ENCODE results near the gene GSAP.
A peak's percentile ranks its signal among the peaks of the same experiment; 100 is the strongest.

The GSAP gene

GRCh38 chr7:77331938-77332695 lies 84.0 kb downstream of the GSAP start:
- TF ChIP-seq, protein P1, sequence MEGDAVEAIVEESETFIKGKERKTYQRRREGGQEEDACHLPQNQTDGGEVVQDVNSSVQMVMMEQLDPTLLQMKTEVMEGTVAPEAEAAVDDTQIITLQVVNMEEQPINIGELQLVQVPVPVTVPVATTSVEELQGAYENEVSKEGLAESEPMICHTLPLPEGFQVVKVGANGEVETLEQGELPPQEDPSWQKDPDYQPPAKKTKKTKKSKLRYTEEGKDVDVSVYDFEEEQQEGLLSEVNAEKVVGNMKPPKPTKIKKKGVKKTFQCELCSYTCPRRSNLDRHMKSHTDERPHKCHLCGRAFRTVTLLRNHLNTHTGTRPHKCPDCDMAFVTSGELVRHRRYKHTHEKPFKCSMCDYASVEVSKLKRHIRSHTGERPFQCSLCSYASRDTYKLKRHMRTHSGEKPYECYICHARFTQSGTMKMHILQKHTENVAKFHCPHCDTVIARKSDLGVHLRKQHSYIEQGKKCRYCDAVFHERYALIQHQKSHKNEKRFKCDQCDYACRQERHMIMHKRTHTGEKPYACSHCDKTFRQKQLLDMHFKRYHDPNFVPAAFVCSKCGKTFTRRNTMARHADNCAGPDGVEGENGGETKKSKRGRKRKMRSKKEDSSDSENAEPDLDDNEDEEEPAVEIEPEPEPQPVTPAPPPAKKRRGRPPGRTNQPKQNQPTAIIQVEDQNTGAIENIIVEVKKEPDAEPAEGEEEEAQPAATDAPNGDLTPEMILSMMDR (IDR thresholded peaks at IDR 0.05; ENCODE audit: insufficient read depth, low read depth, low read length, missing control alignments): peak; percentile 62
- peak; percentile 94 for DNase-seq (ENCODE audit: low read depth)
- H3K4me3 ChIP-seq (ENCODE audit: low read depth, low read length): no peak overlapping the region

- peak; percentile 85 for DNase-seq (ENCODE audit: low read depth)
- H3K4me3 ChIP-seq (ENCODE audit: low read depth, low read length): no peak overlapping the region
- TF ChIP-seq, protein P1 (IDR thresholded peaks at IDR 0.05; ENCODE audit: insufficient read depth, low read depth, low read length, missing control alignments): no peak
Measured at GRCh38 chr7:77330169-77330882, 85.8 kb downstream of the GSAP start.

DNA sequence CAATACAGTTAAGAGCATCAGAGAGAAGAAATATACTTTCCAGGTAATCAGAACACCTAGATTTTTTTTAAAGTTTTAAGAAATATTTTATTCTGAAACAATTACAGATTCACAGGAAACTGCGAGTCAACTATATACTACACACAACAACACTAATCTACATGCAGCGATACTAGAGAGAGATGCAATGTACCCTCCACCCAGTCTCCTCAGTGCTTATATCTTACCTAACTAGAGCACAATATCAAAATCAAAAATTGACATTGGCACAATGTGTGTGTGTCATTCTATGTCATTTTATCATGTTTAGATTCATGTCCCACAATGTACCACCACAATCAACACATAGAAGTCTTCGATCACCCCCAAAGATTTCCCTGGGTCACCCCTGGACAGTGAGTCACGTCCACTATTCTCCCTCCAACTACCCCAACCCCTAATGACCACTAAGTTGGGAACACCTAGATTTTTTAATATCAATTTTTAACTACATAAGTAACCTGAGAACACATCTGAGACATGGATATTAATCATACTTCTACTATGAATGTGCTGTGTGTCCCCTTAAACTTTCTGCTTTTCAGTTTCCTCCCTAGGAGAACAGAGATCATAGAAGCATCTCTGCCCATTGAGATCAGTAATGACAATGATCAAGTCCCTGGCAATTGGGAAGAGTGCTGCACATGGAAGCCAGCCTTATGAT lies 86.5 kb downstream of the GSAP start:
- H3K4me3 ChIP-seq (ENCODE audit: low read depth, low read length): no peak overlapping the region
- TF ChIP-seq, protein P1 (IDR thresholded peaks at IDR 0.05; ENCODE audit: insufficient read depth, low read depth, low read length, missing control alignments): no peak
- peak; percentile 26 for DNase-seq (ENCODE audit: low read depth)

DNA sequence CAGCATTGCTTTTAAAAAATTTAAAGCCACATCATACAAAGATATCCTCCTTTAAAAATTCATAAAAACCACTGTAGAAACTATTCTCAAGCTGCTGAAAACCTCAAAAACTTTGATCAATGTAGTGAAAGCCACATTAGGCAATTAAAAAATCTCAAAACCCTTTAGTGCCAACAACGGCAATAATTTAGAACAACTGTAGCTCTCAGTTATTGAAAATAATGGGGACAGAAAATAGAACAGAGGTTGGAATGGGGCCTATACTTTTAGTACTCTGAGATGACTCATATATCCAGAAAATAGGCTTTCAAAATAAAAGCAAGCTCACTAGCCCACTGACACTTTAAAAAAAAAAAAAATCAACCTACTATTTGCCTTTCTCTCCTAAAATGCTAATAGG lies 87.5 kb downstream of the GSAP start:
- no peak overlapping the region for H3K4me3 ChIP-seq (ENCODE audit: low read depth, low read length)
- TF ChIP-seq, protein P1 (IDR thresholded peaks at IDR 0.05; ENCODE audit: insufficient read depth, low read depth, low read length, missing control alignments): no peak
- peak; percentile 31 for DNase-seq (ENCODE audit: low read depth)

- TF ChIP-seq, protein P1 (IDR thresholded peaks at IDR 0.05; ENCODE audit: insufficient read depth, low read depth, low read length, missing control alignments): no peak
- H3K4me3 ChIP-seq (ENCODE audit: low read depth, low read length): no peak overlapping the region
- DNase-seq (ENCODE audit: low read depth): no peak
Measured at GRCh38 chr7:77327932-77328628, 88.1 kb downstream of the GSAP start.

DNA sequence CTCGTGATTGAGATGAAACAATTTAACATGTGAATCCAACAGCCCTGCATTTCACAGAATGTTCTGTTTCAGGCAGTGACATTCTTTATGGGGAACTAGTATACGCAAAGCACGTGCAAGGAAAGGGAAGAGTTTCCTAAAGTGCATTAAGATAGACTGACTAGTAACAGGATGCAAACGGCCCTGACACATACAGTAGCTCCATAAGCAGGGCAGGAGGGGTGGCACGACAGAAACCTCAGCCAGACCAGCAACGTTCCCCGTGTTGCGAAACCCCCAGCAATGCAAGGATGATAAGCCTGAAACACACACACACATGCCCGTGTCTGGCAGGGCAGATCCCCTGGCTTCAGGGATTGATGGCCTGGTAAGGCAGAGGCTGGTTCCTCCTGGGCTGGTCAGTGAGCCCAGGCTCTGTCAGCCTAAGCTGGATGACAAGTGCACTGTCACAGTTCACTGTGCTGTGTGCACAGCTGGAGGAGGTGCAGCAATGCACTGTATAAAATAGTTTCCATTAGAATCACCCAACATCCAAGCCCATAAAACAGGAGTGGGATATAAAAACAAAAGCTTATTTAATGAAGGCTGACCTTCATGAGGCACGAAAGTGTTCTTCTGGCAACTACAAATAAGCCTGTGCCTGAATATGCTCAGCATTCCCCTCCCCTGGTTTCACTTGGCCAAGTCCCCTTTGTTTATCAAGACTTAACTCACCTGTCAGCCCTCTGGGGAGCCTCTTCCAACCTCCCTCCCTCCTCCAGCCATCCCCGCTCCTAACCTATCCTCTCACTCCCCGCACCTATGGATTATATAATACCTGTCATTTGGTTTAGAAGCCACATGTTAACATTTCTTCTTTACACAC lies 88.8 kb downstream of the GSAP start:
- no peak for DNase-seq (ENCODE audit: low read depth)
- no peak overlapping the region for H3K4me3 ChIP-seq (ENCODE audit: low read depth, low read length)
- TF ChIP-seq, protein P1 (IDR thresholded peaks at IDR 0.05; ENCODE audit: insufficient read depth, low read depth, low read length, missing control alignments): no peak
